ENCODE results near the gene CEP97.
A peak's percentile ranks its signal among the peaks of the same experiment; 100 is the strongest.

CEP97 gene

DNA sequence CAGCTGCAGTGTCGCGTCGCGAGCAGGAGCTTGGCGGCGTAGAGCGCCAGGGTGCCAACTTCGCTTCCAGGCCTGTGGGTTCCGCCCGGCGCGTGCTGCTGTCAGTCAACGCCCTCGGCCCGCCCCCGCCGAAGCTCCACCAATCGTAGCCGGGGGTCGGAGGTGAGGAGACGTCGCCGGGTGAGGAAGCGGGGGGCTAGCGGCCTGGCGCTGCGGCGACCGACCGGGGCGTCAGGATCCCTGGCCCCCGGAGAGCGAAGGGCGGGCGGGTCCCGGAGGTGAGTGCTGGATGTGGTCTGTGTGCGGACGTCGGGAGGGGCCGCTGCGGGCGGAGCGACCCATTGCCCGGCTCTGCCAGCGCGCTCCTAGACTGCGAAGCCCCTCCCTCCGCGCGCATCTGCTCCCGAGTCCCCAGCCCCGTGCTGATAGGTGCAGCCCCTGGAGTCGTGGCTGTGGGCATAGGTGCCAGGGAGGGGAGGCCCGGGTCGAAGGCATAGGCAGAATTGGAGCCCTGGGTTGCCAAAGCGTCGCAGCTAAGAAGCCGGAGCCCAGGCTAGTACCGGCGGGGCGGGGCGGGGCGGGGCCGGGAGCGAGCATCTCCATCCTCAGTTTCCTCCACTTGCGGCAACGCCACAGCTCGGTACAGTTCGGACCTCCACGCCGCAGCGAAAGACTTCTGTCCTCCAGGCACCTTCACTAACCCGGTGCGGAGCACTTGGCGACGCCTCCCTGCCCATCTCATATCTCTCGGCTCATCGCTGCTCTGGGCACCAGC lies 54.8 kb downstream of the CEP97 start, which contains the start of gene NXPE3:
Gene NXPE3, plus strand, starts transcription at position 165 of the 775 bp plus-strand sequence. CDS start 6,386 bp downstream, outside the sequence.
- DNase-seq: peak; percentile 95

- DNase-seq: no peak
These were observed 55.5 kb downstream of the CEP97 start for GRCh38 chr3:101779822-101780381.

GRCh38 chr3:101780661-101781060 lies 56.2 kb downstream of the CEP97 start:
- no peak for DNase-seq

- DNase-seq: no peak
These were observed 56.8 kb downstream of the CEP97 start for GRCh38 chr3:101781166-101781565.

DNA sequence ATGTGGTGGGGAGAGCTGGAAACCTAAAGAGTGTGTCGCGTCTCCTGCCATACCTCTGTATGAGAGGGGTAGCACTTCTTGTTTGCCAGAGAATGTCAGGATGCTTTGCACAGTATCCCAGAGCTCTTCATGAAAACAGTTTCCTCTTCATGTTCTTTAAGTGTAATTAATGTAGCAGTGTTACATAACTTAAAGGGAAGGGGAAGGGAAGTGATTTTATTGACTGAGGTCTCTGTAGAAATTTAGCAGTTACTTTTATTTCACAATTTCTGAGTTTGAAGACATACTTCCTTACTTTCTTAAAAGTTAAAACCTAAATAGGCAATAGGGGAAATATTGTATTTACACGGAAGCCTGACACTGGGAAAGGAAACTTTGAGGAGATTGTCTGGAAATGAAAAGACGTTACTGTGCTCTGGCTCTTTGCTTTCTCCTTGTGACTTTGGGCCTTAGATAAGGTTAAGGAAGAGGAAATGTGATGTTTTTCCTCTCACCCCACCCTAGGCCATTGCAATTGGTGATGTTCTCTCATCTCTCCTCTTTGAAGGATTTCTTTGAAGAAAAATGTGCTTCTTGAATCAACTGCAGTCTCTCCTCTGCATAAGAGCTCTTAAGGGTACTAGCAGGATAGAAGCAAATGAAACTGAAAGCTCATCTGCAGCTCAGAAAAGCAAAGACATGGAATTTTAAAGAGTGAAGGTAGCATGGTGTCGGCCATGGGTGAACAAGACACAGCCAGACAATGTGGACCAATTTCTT lies 60.6 kb downstream of the CEP97 start:
- DNase-seq: no peak

- DNase-seq: no peak
These were observed 67.4 kb downstream of the CEP97 start for GRCh38 chr3:101791778-101792177.

- no peak for DNase-seq
These were observed 71.8 kb downstream of the CEP97 start for GRCh38 chr3:101796077-101796680.

GRCh38 chr3:101801174-101801573 lies 76.8 kb downstream of the CEP97 start:
- no peak for DNase-seq

GRCh38 chr3:101802179-101802578 lies 77.8 kb downstream of the CEP97 start:
- DNase-seq: no peak

GRCh38 chr3:101803173-101803782 lies 78.9 kb downstream of the CEP97 start:
- no peak for DNase-seq

GRCh38 chr3:101803939-101804338 lies 79.5 kb downstream of the CEP97 start:
- DNase-seq: no peak

- no peak for DNase-seq
These were observed 82.1 kb downstream of the CEP97 start for GRCh38 chr3:101806491-101806890.

GRCh38 chr3:101807888-101808287 lies 83.5 kb downstream of the CEP97 start:
- no peak for DNase-seq

- no peak for DNase-seq
These were observed 85.0 kb downstream of the CEP97 start for GRCh38 chr3:101809178-101810021.

DNA sequence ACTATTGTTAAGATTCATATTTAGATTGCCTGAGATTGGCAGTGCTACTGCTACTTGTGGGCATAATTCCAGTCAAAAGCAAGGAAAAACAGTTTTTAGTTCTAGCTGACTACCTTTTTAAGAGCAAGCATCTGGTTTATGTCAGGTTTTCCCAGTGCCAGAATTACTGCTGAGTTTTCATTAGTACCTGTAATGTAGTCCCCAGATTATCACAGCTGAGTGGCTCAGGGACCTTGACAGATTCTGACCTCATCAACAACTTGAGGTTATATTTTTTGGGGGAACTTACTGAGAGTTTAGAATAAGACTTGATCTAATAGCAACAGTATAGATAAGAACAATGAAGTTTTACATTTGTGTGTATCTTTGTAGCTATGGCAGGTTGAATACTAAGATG lies 85.6 kb downstream of the CEP97 start:
- DNase-seq: no peak

- no peak for DNase-seq
These were observed 87.5 kb downstream of the CEP97 start for GRCh38 chr3:101811875-101812274.

DNA sequence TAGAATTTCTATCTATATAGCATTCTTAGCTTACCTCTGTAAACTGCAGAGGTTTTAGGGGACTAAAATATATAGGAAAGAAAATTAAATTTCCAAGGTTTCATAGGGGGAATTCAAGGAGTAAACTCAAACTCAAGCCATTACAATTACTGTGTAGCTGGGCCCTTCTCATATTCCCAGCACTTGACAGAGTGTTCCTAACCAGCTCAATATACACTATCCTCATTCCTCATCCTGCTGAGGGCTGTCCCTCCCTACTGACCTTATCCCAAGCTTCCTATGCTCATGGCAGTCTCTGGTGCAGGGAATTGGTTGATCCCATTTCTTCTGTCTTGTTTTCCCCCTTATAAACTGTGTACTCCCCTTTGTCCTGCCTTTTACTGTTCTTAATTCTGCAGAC lies 88.5 kb downstream of the CEP97 start:
- no peak for DNase-seq

- no peak for DNase-seq
These were observed 89.5 kb downstream of the CEP97 start for GRCh38 chr3:101813817-101814440.

DNA sequence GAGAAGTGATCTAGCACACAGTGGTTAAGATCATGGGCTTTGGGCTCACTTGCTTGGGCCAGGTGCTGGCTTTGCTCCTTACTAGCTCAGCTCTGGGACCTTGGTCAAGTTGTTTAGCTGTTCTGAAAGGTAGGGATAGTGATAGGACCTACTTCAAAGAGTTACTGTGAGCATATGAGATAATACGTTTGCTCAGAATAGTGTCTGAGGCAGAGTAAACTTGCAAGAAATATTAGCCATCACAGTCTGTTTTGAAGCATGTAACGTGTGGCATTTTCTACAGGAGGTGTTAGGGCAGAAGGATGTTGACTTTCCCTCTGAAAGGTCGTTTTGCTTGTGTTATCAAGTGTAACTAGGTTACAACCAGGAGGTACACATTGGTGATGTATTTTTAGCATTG lies 90.4 kb downstream of the CEP97 start:
- DNase-seq: no peak

- DNase-seq: no peak
These were observed 92.1 kb downstream of the CEP97 start for GRCh38 chr3:101816215-101817149.

Measured in right forelimb (tissue), 1 donor.